Omental fat pad (tissue), 4 donors: ENCODE measurements around the gene GTPBP1. TPM values are rescaled to one million over a fixed set of nuclear protein-coding genes. Genes with fewer than 3 reads are reported as not detected.

Experiments
- ATAC-seq: fragments of 150-250 bp; one replicate; pipeline ENCODE4 v1.9.1; 2016; ENCODE audit warnings: mild to moderate bottlenecking, moderate library complexity; ENCODE audit not compliant: low FRiP score
- DNase-seq: peaks from one replicate; pipeline ENCODE4 v3.0.0-alpha.2; 2019; ENCODE audit warnings: low spot score
- total RNA-seq, 4 donors: library from RNA; depleted of rRNA; stranded (reverse); fragments of >200 nt; gene quantifications; one replicate each; pipeline ENCODE4 v1.1.0, GENCODE V29; 2016
- TF ChIP-seq, protein P1 (sequence below), 3 donors: fragments of 450-650 bp; IDR thresholded peaks; one replicate each; pipeline ENCODE4 v1.5.1; 2016 to 2017; ENCODE audit warnings: antibody characterized with exemption in 3 of 3, mild to moderate bottlenecking in 3 of 3, moderate library complexity in 2 of 3

GTPBP1 gene
- total RNA-seq, 4 donors from 2014 or later: 31.3 to 75.7 (median 51.4) TPM

DNA sequence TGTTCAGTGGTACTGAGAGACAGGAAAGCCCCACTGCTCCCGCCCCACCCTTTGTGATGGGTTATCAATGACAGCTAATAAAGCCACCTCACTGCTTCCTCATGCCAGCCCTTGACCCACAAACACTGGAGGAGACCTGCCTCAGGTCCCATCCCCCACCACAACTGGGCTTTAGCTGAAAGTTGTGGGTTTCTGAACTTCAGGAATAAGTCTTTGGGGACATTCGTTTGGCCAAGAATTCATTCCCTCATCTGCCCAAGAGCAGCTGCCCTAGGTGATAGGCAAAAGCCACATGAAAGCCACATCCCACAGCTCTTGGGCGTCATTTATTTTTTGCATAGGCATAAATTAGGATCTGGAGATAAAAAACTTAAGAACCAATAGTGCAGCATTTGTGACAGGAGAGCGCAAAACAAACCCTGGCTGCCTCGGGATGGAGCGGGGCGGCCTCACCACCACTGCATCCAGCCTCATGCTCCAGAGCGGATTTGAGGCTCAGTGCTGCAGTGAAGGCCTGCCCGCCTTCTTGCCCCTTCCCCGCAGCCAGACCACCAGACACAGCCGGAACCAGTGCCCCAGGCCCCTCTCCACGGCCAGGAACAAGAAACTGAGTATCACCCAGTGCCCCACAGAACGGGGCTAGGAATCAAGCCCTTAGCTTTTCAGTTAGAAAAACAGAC is 28.8 kb downstream of the GTPBP1 start:
- no peak for DNase-seq

DNA sequence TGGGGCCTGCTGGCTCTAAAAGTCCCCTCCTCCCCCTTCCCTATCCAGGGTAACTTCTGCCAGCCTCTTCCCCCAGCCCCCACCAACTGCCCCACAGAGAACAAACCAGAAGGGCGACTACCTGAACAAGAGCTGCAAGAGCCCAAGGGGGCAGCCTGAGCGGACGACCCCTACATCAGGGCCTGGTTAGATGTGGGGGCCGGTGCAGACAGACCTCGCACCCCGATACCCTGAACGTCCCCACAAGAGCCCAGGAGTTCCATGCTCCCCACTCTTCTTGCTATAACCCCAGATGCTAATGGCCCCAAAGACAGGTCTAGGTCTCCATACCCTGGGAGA is 29.4 kb downstream of the GTPBP1 start:
- TF ChIP-seq, protein P1, sequence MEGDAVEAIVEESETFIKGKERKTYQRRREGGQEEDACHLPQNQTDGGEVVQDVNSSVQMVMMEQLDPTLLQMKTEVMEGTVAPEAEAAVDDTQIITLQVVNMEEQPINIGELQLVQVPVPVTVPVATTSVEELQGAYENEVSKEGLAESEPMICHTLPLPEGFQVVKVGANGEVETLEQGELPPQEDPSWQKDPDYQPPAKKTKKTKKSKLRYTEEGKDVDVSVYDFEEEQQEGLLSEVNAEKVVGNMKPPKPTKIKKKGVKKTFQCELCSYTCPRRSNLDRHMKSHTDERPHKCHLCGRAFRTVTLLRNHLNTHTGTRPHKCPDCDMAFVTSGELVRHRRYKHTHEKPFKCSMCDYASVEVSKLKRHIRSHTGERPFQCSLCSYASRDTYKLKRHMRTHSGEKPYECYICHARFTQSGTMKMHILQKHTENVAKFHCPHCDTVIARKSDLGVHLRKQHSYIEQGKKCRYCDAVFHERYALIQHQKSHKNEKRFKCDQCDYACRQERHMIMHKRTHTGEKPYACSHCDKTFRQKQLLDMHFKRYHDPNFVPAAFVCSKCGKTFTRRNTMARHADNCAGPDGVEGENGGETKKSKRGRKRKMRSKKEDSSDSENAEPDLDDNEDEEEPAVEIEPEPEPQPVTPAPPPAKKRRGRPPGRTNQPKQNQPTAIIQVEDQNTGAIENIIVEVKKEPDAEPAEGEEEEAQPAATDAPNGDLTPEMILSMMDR (IDR thresholded peaks at IDR 0.05): no peak
- ATAC-seq: no peak
- DNase-seq: no peak

More for the DNA sequence above, 28.8 kb downstream of the GTPBP1 start:
- TF ChIP-seq, protein P1 (IDR thresholded peaks at IDR 0.05): no peak
- no peak for ATAC-seq

DNA sequence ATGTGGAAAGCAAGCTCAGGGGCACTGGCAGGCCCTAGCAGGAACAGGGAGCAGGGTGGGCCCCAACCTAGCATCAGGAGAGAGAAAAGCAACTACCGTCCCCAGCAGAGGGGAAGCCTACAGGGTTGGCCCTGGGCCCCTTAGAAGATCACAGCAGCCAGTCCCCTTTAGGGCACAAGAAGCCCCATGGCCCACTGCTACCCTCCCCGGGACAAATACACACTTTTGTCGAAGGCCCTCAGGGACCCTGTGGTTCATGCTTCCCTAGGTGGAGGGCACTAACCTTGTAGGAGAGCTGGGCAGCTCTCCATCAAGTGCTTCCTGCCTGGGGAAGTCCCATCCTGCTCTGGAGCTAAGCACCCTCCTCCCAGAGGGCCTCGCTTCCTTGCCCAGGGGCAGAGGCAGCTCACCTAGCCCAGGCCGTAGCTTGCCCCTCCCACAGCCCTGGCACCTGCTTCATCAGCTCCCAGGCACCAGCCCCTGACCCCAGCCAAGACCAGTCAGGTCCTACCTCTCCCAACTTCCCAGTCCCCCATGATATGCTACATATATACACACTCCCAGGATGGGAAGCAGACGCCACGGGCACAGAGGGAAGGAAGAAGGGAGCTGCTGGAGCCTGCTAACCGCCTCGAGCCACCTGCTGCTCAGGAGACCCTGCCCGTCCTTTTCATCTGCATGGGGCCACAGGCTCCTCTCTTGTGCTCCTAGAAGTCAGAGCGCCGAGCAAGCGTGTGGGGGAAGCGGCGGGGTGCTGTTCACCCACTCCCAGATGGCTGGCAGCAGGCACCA is 29.9 kb downstream of the GTPBP1 start:
- no peak for DNase-seq
- ATAC-seq: no peak
- TF ChIP-seq, protein P1 (IDR thresholded peaks at IDR 0.05): no peak

DNA sequence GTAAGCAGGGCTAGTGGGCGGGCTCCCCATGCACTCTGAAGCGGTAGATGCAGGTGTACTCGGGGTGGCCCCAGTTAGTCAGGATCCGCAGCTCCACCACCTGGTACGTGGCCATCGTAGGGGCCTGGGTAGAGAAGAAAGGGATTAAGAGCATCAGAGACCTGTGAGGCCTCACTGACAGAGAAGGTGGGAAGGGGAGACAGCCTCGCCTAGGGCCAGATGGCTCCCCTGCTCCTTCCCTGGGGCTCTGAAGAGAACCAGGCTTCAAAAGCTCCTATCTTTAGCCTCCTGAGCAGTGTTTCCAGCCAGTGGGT is 30.5 kb downstream of the GTPBP1 start:
- TF ChIP-seq, protein P1 (IDR thresholded peaks at IDR 0.05): no peak
- DNase-seq: no peak
- ATAC-seq: no peak

DNA sequence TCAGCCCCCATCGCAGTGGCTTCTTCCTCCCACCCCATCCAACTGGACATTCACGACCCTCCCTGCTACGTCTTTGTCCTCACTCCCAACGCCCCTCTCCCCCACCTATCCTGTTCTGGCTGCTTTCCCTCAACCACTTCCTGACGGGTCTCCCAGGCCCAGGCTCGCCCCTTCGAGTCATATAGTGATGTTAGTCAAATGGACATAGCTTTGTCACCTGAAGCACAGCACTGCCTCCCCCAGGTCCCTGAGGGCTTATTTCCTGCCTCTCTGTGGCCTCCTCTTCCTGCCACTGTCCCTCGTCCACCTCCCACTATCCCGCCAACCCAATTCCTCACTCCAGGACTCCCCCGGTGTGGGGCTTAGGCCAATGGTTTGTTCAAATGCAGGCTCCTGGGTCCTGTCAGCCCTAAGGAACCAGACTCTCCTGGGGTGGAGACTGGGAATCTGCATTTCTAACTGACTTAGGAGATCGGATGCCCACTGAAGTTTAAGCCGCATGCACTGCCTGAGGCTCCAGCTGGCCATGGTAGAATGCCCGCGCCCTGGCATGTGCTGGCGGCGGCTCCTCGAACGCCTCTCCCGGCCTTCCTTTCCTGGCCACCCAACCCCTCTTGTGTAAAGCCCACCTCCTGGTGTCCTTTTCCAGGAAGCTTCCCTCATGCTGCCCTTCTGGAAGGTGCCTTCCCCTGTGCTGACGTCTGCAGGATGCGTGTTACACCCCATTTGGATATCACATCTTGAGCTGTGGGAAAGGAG is 31.7 kb downstream of the GTPBP1 start:
- no peak for ATAC-seq

DNA sequence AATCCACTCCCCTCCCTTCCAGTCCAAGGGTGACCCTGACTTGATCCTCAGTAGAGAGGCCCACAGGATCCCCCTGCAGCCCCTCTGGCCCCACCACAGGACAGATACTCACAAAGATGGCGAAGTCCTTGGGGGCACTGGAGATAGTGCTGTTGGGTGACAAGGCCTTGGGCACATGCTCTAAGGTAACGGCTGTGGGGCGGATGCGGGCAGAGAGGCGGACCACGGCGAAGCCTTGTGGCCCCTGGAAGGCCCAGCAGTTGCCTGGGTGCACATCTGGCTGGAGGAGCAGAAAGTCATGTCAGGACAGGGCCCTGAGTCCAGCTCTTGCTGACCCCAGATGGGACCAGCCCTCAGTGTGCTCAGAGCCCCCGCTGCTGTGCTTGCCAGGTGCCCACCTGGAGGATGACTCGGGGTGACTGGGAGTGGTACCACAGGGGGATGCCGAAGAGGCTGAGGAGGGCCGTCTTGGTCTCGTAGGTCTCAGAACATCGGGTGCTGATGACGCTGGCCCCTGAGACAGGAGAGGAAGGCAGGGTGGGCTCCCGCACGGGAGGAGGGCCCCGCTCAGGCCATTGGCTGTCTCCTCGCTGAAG is 32.8 kb downstream of the GTPBP1 start:
- DNase-seq: no peak
- ATAC-seq: no peak
- TF ChIP-seq, protein P1 (IDR thresholded peaks at IDR 0.05): no peak

More for the DNA sequence above, 31.7 kb downstream of the GTPBP1 start:
- DNase-seq: no peak
- TF ChIP-seq, protein P1 (IDR thresholded peaks at IDR 0.05): no peak
